ENCODE data around the gene GNAO1.
A peak's percentile ranks its signal among the peaks of the same experiment; 100 is the strongest.

GNAO1 gene

GRCh38 chr16:56191156-56191815 is at the start of gene GNAO1:
TSS of gene GNAO1 (plus strand) at chr16:56191489. CDS start at chr16:56192236, 747 bp downstream.
- peak; percentile 46 for DNase-seq (ENCODE audit: low read depth)

- no peak for DNase-seq (ENCODE audit: low read depth)
These were observed 47.6 kb upstream of the GNAO1 start for GRCh38 chr16:56143666-56144065.

GRCh38 chr16:56145369-56145768 is 45.9 kb upstream of the GNAO1 start:
- DNase-seq (ENCODE audit: low read depth) = no peak

DNA sequence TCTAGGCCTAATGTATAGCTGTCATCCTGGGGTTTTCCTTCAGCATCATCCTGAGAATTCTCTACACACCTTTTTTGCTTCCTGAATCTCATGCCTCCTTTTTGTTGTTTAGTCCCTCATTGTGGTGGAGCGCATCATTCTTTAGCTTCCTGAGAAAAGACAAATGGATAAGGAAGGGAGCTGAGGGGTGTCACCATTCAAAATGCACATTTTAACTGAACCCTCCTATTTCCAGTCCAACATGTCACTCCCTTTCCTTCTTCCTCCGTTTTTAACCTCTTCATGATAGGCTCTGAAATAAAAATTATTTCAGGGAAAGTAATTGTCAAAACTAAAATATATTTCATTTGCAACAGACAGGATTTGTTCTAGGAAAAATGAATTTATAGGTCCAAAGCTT is 39.7 kb upstream of the GNAO1 start:
- no peak for DNase-seq (ENCODE audit: low read depth)

DNA sequence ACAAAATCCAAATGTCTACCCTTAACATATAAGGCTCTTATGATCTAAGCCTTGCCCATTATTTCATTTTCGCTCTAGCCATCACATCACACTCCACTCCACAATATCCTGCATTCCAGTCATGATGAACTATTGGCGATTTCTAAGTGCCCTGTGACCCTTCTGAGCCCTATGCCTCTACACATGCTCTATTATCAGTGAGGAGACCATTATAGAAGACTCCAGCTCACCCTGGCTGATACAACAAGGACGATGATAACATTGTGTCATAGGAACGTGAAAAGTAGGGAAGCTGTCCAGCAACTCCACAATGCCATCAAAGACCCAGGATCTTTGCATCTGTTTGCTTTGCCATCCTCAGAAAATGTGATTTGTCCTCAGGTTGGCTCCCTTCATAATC is 29.6 kb upstream of the GNAO1 start:
- DNase-seq (ENCODE audit: low read depth) = no peak

- no peak for DNase-seq (ENCODE audit: low read depth)
These were observed 28.2 kb upstream of the GNAO1 start for GRCh38 chr16:56163089-56163488.

DNA sequence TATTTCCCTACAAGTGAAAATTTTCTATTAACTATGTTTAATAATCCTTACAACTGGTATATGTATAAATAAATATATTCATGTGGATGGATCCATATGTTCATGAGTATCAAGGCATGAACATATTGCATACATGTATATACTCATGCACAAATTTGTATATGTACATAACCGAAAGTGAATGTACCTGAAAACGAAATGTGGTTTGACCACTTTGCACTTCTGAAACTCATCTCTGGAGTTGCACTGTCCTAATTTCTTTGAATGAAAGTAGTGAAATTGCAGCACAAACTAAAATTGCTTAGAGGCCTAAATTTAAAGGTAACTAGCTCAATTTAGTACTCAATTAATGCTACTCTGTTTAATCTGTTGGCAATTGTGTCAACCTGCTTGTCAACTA is 27.4 kb upstream of the GNAO1 start:
- no peak for DNase-seq (ENCODE audit: low read depth)

DNA sequence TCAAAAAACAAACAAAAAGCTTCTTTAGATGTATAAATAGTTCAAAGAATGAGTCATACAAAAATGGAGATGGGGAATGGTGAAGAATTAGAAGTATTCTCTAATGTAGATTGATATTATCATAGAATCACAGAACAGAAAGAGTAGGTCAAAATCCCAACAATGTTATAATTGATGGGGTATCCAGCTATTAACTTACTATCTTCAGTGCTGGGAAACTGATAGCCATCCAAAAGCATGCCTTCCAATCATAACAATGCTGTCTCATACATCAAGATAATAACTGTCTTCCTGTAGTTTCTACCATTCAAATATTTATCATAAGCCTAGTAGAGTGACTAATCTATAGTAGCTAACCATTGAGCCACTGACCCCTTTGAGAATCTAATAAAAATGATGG is 26.7 kb upstream of the GNAO1 start:
- DNase-seq (ENCODE audit: low read depth) = no peak

GRCh38 chr16:56174411-56174810 is 16.9 kb upstream of the GNAO1 start:
- no peak for DNase-seq (ENCODE audit: low read depth)

DNA sequence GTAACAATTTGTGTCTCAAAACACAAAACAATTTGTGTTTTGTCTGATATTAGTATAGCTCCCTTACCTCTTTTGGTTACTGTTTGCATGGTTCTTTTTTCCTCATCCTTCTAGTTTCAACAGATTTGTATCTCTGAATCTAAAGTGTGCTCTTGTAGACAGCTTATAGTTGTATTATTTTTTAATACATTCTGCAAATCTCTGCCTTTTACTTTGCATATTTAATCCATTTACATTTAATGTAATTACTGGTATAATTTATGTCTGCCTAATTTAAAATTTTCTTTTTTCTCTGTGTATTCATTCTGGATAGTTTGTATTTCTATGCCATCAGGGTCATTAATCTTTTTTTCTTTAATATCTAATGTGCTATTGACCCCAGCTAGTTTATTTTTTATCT is 9.9 kb upstream of the GNAO1 start:
- DNase-seq (ENCODE audit: low read depth) = no peak

GRCh38 chr16:56183266-56183665 is 8.0 kb upstream of the GNAO1 start:
- DNase-seq (ENCODE audit: low read depth) = no peak

GRCh38 chr16:56190048-56190676 is 1.1 kb upstream of the GNAO1 start:
- no peak for DNase-seq (ENCODE audit: low read depth)

DNA sequence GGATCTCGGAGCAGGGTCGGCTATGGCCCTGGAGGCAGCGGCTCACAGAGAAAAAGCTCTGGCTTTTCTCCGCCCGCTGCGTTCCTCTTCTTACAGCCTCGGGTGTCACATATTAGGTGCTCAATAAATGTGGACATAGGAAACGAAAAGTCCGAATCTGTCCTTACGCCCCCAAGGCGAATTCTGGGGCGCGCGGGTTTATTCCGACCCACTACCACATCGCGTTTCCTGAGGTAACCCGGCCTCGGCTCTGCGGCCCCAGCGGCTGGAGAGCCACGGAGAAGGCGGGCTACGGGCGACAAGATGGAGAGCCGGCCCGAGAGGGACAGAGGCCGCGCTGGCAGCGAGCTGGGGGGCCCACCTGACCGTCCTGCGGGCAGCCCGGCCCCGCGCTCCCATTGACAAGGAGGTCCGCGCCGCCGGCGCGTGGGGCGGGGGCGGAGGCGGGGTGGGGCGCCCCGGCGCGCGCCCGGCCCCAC is 573 bp upstream of the GNAO1 start:
- no peak for DNase-seq (ENCODE audit: low read depth)

DNA sequence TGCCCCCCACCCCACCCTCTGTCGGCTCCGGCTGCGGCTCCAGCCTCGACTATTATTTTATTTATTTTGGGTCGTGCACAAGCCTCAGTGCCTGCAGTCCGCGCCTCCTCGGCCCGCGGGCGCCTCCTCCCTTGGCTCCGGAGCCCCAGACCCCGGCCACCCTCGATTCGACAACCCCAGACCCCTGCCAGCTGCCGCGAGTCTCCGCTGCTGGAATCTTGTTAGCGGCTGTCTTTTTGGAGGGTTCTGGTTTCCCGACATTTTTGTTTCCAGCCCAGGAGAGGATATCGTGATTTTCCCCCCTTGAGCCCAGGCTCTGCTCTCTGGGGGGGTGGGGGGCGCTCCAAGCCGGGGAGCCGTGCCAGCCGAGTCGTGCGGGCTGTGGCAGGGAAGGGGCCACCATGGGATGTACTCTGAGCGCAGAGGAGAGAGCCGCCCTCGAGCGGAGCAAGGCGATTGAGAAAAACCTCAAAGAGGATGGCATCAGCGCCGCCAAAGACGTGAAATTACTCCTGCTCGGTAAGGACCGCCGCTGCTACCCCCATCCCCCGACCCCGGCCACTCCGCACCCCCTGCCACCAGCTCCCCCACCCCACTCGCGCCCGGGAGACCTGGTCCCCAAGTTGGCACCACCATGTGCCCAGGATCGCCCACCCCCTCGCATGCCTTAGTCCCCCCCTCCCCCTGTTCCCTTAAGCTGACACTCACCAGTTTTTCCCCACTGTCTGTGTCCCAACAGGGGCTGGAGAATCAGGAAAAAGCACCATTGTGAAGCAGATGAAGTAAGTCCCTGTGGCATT is 746 bp downstream of the GNAO1 start:
- no peak for DNase-seq (ENCODE audit: low read depth)

DNA sequence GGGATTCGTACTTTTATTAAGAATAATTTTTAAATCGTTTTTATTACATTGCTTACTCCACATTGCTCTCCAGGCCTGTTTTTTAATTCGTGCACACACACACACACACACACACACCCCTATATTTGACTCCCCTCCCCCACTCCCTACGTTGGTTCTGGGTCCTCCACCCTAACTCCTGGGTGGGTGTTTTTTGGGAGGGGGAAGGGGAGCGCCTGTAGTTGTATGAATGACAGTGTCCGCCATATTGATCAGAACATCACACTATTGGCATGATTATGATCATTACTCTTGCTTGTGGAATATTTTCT is 1.3 kb downstream of the GNAO1 start:
- DNase-seq (ENCODE audit: low read depth) = no peak

GRCh38 chr16:56192986-56193945 is 2.0 kb downstream of the GNAO1 start:
- DNase-seq (ENCODE audit: low read depth) = no peak

DNA sequence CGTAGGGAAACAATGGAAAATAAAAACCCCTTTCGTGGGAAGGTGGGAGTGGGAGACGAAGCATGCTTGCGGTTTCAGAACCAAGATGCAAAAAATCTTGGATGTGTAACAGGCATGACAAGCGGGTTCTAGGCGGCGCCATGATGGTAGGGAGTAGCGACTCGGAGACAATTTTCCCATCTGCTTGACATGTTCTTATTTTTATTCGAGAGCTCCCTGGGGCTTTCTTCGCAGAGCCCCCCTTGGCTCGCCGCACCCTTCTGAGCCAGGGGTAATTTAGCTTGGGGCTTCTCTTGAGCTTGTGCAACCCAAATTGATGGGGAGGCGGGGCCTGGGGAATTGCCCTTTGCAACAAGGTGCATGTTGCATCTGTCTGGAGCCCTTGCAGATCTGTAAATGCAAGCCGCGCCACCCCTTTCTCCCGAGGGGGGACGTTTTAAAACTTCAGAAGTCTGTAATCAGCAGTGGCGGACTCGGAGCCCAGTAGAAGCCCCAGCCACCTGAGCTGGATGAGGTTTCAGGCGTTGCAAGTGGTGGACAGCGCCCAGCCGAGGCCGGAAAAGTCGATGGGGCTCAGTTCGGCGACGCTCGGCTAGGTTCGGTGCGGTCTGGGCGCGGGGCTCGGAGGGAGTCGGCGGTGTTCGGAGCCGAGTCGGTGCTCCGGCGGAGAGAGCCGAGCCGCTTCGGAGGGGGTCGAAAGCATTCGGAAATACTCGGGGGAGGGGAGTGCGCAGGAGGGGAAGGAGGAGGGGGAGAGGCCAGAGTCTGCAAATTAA is 2.9 kb downstream of the GNAO1 start:
- DNase-seq (ENCODE audit: low read depth) = peak; percentile 64

DNA sequence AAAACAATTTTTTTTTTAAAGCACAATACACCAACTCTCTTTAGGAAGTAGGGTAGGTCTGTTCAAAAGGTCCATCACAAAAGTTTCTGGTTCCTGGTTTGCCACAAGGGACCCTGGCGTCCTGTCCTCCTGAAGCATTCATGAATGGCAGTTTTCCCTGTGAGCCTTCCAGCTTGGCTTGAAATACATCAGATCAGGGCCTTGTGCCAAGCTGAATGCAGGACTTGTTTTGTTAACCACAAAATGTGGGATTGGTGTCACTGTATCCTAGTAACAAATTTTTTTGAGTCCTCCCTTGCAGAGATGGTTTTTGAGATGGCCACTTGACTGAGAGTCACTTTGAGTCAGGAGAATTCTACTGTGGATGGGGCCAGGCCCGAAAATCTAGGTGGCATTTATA is 3.9 kb downstream of the GNAO1 start:
- DNase-seq (ENCODE audit: low read depth) = no peak

DNA sequence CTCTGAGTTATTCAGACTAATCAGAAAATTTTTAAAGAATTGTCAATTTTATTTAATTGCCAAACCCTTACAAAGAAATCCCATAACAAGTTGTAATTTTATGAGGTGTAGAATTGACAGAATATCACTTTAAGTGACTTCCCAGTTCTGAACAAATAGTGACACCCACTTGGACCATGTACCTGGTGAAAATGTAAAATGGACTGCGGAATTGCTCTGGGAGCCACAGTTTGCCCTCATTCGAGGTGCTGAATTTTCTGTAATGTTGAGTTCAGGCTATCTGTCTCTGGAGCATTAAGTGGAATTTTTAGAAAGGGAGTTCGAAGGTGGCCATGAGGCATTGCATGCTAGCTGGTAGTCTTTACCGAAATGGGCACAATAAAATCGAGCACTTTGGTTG is 5.1 kb downstream of the GNAO1 start:
- no peak for DNase-seq (ENCODE audit: low read depth)

GRCh38 chr16:56197192-56197992 is 6.1 kb downstream of the GNAO1 start:
- no peak for DNase-seq (ENCODE audit: low read depth)

Measured in activated T-cell treated with anti-CD3 and anti-CD28 coated beads for 24 hours (primary cell).